CD14-positive monocyte (primary cell): Measurements from ENCODE around the gene NUDT9. TPM values are rescaled to one million over a fixed set of nuclear protein-coding genes. Genes with fewer than 3 reads are reported as not detected.

Experiments
- DNase-seq, 3 donors: peaks; one replicate each; pipeline ENCODE4 v3.0.0-alpha.2; 2011 to 2022
- H2AFZ ChIP-seq: 2 replicates; pipeline ENCODE4 v1.6.0; 2012; ENCODE audit warnings: mild to moderate bottlenecking, low read depth, low read length, inconsistent platforms; ENCODE audit not compliant: insufficient read depth, poor library complexity, severe bottlenecking
- H3K27ac ChIP-seq, 2 donors: 1 replicate in 1 of 2; 2 replicates in 1 of 2; pipeline ENCODE4 v1.5.1; 2012 to 2013; ENCODE audit warnings: low read length in 2 of 2, control low read depth in 1 of 2, inconsistent platforms in 1 of 2, low read depth in 1 of 2, mild to moderate bottlenecking in 1 of 2
- H3K27me3 ChIP-seq, 2 donors: one replicate each; pipeline versions ENCODE4 v1.6.0 to v1.6.1; 2011 to 2013; ENCODE audit warnings: low read length in 2 of 2; ENCODE audit not compliant: control insufficient read depth in 2 of 2, insufficient read depth in 2 of 2
- H3K36me3 ChIP-seq, 2 donors: replicated peaks in 1 of 2; 1 replicate in 1 of 2; 2 replicates in 1 of 2; pipeline versions ENCODE4 v1.5.1 to v1.6.1; 2012 to 2013; ENCODE audit warnings: low read length in 2 of 2, control low read depth in 1 of 2, inconsistent platforms in 1 of 2, mild to moderate bottlenecking in 1 of 2; ENCODE audit not compliant: insufficient read depth in 2 of 2, control insufficient read depth in 1 of 2
- H3K4me1 ChIP-seq, 2 donors: 1 replicate in 1 of 2; 2 replicates in 1 of 2; pipeline versions ENCODE4 v1.5.1 to v1.6.1; 2012 to 2013; ENCODE audit warnings: low read length in 2 of 2, control low read depth in 1 of 2, inconsistent platforms in 1 of 2, mild to moderate bottlenecking in 1 of 2, moderate library complexity in 1 of 2; ENCODE audit not compliant: insufficient read depth in 2 of 2, control insufficient read depth in 1 of 2
- H3K4me2 ChIP-seq: replicated peaks from 2 replicates; pipeline ENCODE3; 2012; ENCODE audit warnings: low read length, moderate library complexity, mild to moderate bottlenecking; ENCODE audit not compliant: poor library complexity, severe bottlenecking; ENCODE audit errors: extremely low read depth
- H3K4me3 ChIP-seq, 3 experiments: fragments of 200-600 bp in 1 of 3; sonication (generic) in 1 of 3; replicated peaks in 1 of 3; 1 replicate in 2 of 3; 2 replicates in 1 of 3; pipeline ENCODE4 v1.5.1; 2011 to 2013; ENCODE audit warnings: low read length in 3 of 3, mild to moderate bottlenecking in 3 of 3, control low read depth in 2 of 3, low read depth in 2 of 3, inconsistent platforms in 1 of 3, moderate library complexity in 1 of 3
- H3K79me2 ChIP-seq: 2 replicates; pipeline ENCODE4 v1.6.0; 2012; ENCODE audit warnings: mild to moderate bottlenecking, control low read depth, inconsistent platforms, low read length, moderate library complexity; ENCODE audit not compliant: insufficient read depth
- H3K9ac ChIP-seq: 2 replicates; pipeline ENCODE4 v1.6.0; 2017; ENCODE audit warnings: low read length, mild to moderate bottlenecking; ENCODE audit not compliant: insufficient read depth, poor library complexity, severe bottlenecking
- H3K9me3 ChIP-seq, 2 donors: replicated peaks in 1 of 2; 1 replicate in 1 of 2; 2 replicates in 1 of 2; pipeline versions ENCODE4 v1.5.1 to v1.6.1; 2012 to 2013; ENCODE audit warnings: low read length in 2 of 2, control low read depth in 1 of 2; ENCODE audit not compliant: control insufficient read depth in 1 of 2, insufficient read depth in 1 of 2
- H4K20me1 ChIP-seq: 2 replicates; pipeline ENCODE4 v1.6.0; 2012; ENCODE audit warnings: mild to moderate bottlenecking, low read length, control low read depth, moderate library complexity; ENCODE audit not compliant: insufficient read depth
- H3K27ac Mint-ChIP-seq, 7 donors: one replicate each; pipeline ENCODE4 v1.8.0; 2020; ENCODE audit warnings: mild to moderate bottlenecking in 7 of 7, mixed read lengths in 7 of 7, moderate library complexity in 6 of 7, inconsistent platforms in 2 of 7
- H3K27me3 Mint-ChIP-seq, 3 donors: one replicate each; pipeline ENCODE4 v1.8.0; 2021 to 2022; ENCODE audit warnings: low read depth in 3 of 3, mild to moderate bottlenecking in 3 of 3, mixed read lengths in 3 of 3, moderate library complexity in 3 of 3, inconsistent platforms in 1 of 3
- H3K36me3 Mint-ChIP-seq, 2 donors: one replicate each; pipeline ENCODE4 v1.8.0; 2020; ENCODE audit warnings: mixed read lengths in 2 of 2, inconsistent platforms in 1 of 2, mild to moderate bottlenecking in 1 of 2
- H3K4me1 Mint-ChIP-seq: one replicate; pipeline ENCODE4 v1.8.0; 2020; ENCODE audit warnings: mild to moderate bottlenecking, mixed read lengths
- H3K4me3 Mint-ChIP-seq, 2 donors: one replicate each; pipeline ENCODE4 v1.8.0; 2020; ENCODE audit warnings: mild to moderate bottlenecking in 2 of 2, mixed read lengths in 2 of 2, moderate library complexity in 1 of 2
- H3K9me3 Mint-ChIP-seq, 7 donors: one replicate each; pipeline ENCODE4 v1.8.0; 2020 to 2022; ENCODE audit warnings: mixed read lengths in 7 of 7, mild to moderate bottlenecking in 6 of 7, moderate library complexity in 6 of 7, inconsistent platforms in 2 of 7
- WGBS: methylation state at CpG from one replicate; pipeline ENCODE4 v1.1.5; 2013; ENCODE audit warnings: missing lambda C conversion rate; ENCODE audit not compliant: insufficient coverage; 5-methylcytosine and 5-hydroxymethylcytosine counted together
- intact Hi-C, 2 donors: fragments of 100-400 bp; cut with micrococcal nuclease; formaldehyde crosslinking; loops; one replicate each; pipeline versions ENCODE4 v1.15.0 to v1.15.1; 2023
- polyA plus RNA-seq, 3 donors: library from polyadenylated mRNA; depleted of rRNA in 1 of 3; unstranded in 2 of 3; stranded (reverse) in 1 of 3; fragments of 300-500 nt in 2 of 3; fragments of >200 nt in 1 of 3; fragmentation: Illumina TruSeq in 2 of 3; gene quantifications; 1 replicate in 2 of 3; 2 replicates in 1 of 3; pipeline ENCODE4 v1.2.3, GENCODE V29; 2012 to 2021
- TF ChIP-seq, protein P1 (sequence below): fragments of 200-600 bp; IDR thresholded peaks from one replicate; pipeline ENCODE4 v1.8.0; 2022; ENCODE audit warnings: antibody characterized with exemption, mild to moderate bottlenecking

The NUDT9 gene
- polyA plus RNA-seq, 3 donors = 9.6 to 14.3 (median 12.5) TPM

DNA sequence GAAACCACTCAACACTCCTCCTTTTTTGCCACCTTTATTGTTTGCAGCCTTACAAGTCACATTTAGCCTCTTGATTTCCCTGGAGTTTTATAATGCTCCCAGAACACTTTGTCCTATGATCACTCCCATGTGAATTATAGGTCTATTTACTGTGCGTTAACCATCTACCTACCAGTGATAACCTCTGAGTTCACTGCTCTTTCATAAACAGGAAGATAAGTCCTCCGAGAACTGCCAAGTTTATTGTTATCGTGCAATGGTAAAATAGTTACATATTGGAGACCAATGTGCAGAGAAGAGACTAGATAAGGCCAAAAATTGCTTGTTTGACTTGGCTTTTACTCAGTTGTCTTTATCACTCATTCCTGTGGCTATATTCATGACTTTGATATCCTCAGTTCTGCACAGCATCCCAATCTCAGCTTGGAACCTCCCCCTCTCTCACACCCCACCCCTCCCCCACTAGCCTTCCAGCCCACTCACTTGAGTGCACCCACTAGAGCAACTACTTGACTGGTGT is 12.9 kb upstream of the NUDT9 start:
- H3K36me3 Mint-ChIP-seq = no peaks in the 10 kb centered on the region
- intact Hi-C loops = no loop called here

DNA sequence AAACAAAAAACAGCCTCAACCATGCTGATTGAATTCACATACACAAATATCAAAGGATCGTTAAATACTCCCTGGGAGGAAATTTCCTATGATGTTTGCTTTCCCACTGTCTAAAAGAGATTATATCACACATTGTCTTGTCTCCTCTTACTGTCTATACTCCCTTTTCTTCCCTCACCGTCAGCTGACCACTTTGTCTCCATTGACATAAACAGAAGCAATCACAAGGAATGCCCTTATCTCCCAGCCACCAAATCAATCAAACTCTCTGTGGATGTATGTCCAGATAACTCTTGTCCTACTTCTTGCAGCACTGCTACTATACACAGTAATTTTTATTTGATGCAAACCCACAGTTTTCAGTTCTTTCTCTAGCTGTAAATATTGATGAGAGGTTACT is 12.2 kb upstream of the NUDT9 start:
- Mint-ChIP-seq H3K27me3 (peaks cover 0 to 2% (median 1%) of the 10 kb centered on the region in 3 donors), H3K9me3 (peaks cover 0 to 4% (median 2%) of the 10 kb centered on the region in 7 donors)

More for the DNA sequence above, 12.9 kb upstream of the NUDT9 start:
- TF ChIP-seq, protein P1, sequence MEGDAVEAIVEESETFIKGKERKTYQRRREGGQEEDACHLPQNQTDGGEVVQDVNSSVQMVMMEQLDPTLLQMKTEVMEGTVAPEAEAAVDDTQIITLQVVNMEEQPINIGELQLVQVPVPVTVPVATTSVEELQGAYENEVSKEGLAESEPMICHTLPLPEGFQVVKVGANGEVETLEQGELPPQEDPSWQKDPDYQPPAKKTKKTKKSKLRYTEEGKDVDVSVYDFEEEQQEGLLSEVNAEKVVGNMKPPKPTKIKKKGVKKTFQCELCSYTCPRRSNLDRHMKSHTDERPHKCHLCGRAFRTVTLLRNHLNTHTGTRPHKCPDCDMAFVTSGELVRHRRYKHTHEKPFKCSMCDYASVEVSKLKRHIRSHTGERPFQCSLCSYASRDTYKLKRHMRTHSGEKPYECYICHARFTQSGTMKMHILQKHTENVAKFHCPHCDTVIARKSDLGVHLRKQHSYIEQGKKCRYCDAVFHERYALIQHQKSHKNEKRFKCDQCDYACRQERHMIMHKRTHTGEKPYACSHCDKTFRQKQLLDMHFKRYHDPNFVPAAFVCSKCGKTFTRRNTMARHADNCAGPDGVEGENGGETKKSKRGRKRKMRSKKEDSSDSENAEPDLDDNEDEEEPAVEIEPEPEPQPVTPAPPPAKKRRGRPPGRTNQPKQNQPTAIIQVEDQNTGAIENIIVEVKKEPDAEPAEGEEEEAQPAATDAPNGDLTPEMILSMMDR = no peak
- H2AFZ ChIP-seq = no peak overlapping the region
- Mint-ChIP-seq H3K4me1 (peaks cover 22% of the 10 kb centered on the region), H3K27me3 (peaks cover 0 to 2% (median 1%) of the 10 kb centered on the region in 3 donors), H3K4me3 (no peak overlapping the region), H3K9me3 (peaks cover 0 to 4% (median 2%) of the 10 kb centered on the region in 7 donors), H3K27ac (no peak overlapping the region)
- no peak for DNase-seq
- H3K9me3 ChIP-seq = peaks cover 0 to 4% of the 10 kb centered on the region in 2 donors
- H4K20me1 ChIP-seq = no peaks in the 10 kb centered on the region
- peaks cover 21 to 22% of the 10 kb centered on the region in 2 donors for H3K4me1 ChIP-seq
- no peak overlapping the region for H3K27ac ChIP-seq
- H3K36me3 ChIP-seq = no peaks in the 10 kb centered on the region
- no peak overlapping the region for H3K4me2 ChIP-seq
- WGBS = no CpG with 5 or more reads among the region's 3 CpGs
- no peak overlapping the region for H3K9ac ChIP-seq
- no peak overlapping the region for H3K4me3 ChIP-seq
- H3K27me3 ChIP-seq = no peaks in the 10 kb centered on the region
- H3K79me2 ChIP-seq = no peaks in the 10 kb centered on the region

More for the DNA sequence above, 12.2 kb upstream of the NUDT9 start:
- WGBS = no CpG with 5 or more reads among the region's 2 CpGs
- Histone ChIP-seq H2AFZ (no peak overlapping the region), H3K9ac (no peak overlapping the region), H3K4me3 (no peak overlapping the region), H4K20me1 (no peaks in the 10 kb centered on the region), H3K27me3 (no peaks in the 10 kb centered on the region), H3K4me1 (peaks cover 21 to 22% of the 10 kb centered on the region in 2 donors), H3K9me3 (peaks cover 0 to 4% of the 10 kb centered on the region in 2 donors), H3K4me2 (no peak overlapping the region), H3K36me3 (no peaks in the 10 kb centered on the region), H3K27ac (no peak overlapping the region), H3K79me2 (no peaks in the 10 kb centered on the region)
- intact Hi-C loops = no loop called here
- Mint-ChIP-seq H3K4me1 (peaks cover 22% of the 10 kb centered on the region), H3K27ac (no peak overlapping the region), H3K4me3 (no peak overlapping the region), H3K36me3 (no peaks in the 10 kb centered on the region)
- no peak for DNase-seq
- TF ChIP-seq, protein P1 = no peak
